Tongue (tissue), 2 donors: Measurements from ENCODE around the gene PSORS1C2. TPM values are rescaled to one million over a fixed set of nuclear protein-coding genes. Genes with fewer than 3 reads are reported as not detected.
"Not testable (repeated sequence)": the region's sequence is repeated elsewhere in the genome, so short reads cannot be mapped to it uniquely, and the experiment has no call there.

Experiments used
- DNase-seq: peaks from one replicate; pipeline ENCODE4 v3.0.0-alpha.2; 2015
- total RNA-seq: library from RNA; depleted of rRNA; stranded (reverse); fragments of >200 nt; gene quantifications from one replicate; pipeline ENCODE4 v1.2.3, GENCODE V29; 2014

PSORS1C2 gene
- total RNA-seq, 1 donor from 2014 or later: not detected

- DNase-seq: no peak
Observed at GRCh38 chr6:31165986-31166385, 27.1 kb upstream of the PSORS1C2 start.

- DNase-seq: not testable (repeated sequence)
Observed at GRCh38 chr6:31165064-31165832, 26.4 kb upstream of the PSORS1C2 start.

GRCh38 chr6:31164475-31165063 is 25.7 kb upstream of the PSORS1C2 start:
- not testable (repeated sequence) for DNase-seq

- no peak for DNase-seq
Observed at GRCh38 chr6:31163922-31164321, 25.1 kb upstream of the PSORS1C2 start.

GRCh38 chr6:31162463-31163165 is 23.7 kb upstream of the PSORS1C2 start:
- no peak for DNase-seq

- no peak for DNase-seq
Observed at GRCh38 chr6:31161216-31162126, 22.6 kb upstream of the PSORS1C2 start.

- DNase-seq: peak; percentile 7
Observed at GRCh38 chr6:31158863-31159855, 20.3 kb upstream of the PSORS1C2 start.

GRCh38 chr6:31158140-31158862 is 19.4 kb upstream of the PSORS1C2 start, which contains the start of gene TCF19:
Gene TCF19 (plus strand): TSS chr6:31158589. CDS start chr6:31159470, 881 bp downstream.
- peak; percentile 100 for DNase-seq

GRCh38 chr6:31157513-31158139 is 18.8 kb upstream of the PSORS1C2 start, which contains the start of gene CCHCR1:
Gene CCHCR1 (minus strand): TSS chr6:31157802. CDS start chr6:31157600, 202 bp downstream.
- peak; percentile 10 for DNase-seq

- no peak for DNase-seq
Observed at GRCh38 chr6:31156641-31157040, 17.8 kb upstream of the PSORS1C2 start.

- DNase-seq: no peak
Observed at GRCh38 chr6:31154436-31154835, 15.6 kb upstream of the PSORS1C2 start.

- no peak for DNase-seq
Observed at GRCh38 chr6:31152781-31153180, 13.9 kb upstream of the PSORS1C2 start.

GRCh38 chr6:31149827-31150447 is 11.1 kb upstream of the PSORS1C2 start:
- no peak for DNase-seq

- DNase-seq: no peak
Observed at GRCh38 chr6:31145386-31145785, 6.5 kb upstream of the PSORS1C2 start.

- no peak for DNase-seq
Observed at GRCh38 chr6:31144970-31145340, 6.1 kb upstream of the PSORS1C2 start.

GRCh38 chr6:31144296-31144969 is 5.6 kb upstream of the PSORS1C2 start:
- DNase-seq: no peak

- DNase-seq: peak; percentile 58
Observed at GRCh38 chr6:31143148-31143547, 4.3 kb upstream of the PSORS1C2 start.

GRCh38 chr6:31142361-31142761 is 3.5 kb upstream of the PSORS1C2 start:
- peak; percentile 48 for DNase-seq
